Kidney epithelial cell (primary cell): Measurements from ENCODE around the gene WDR93. TPM values are rescaled to one million over a fixed set of nuclear protein-coding genes. Genes with fewer than 3 reads are reported as not detected.

Experiments
- DNase-seq: peaks from one replicate; pipeline ENCODE4 v3.0.0-alpha.2; 2010; ENCODE audit warnings: low read depth
- H3K27me3 ChIP-seq: 2 replicates; pipeline ENCODE4 v1.6.0; 2011; ENCODE audit warnings: low read length; ENCODE audit not compliant: control insufficient read depth, insufficient read depth
- H3K36me3 ChIP-seq: 2 replicates; pipeline ENCODE4 v1.5.1; 2011; ENCODE audit warnings: low read length; ENCODE audit not compliant: control insufficient read depth, insufficient read depth
- H3K4me3 ChIP-seq: 2 replicates; pipeline ENCODE4 v1.5.1; 2011; ENCODE audit warnings: low read depth, mild to moderate bottlenecking, control low read depth, low read length
- CTCF ChIP-seq: IDR thresholded peaks from 2 replicates; pipeline ENCODE4 v1.5.1; 2011; ENCODE audit warnings: mild to moderate bottlenecking, moderate library complexity, low read length, control low read depth, inconsistent platforms; ENCODE audit not compliant: insufficient read depth, poor library complexity, severe bottlenecking
- total RNA-seq: library from RNA; depleted of rRNA; stranded (reverse); fragments of >200 nt; gene quantifications from 2 replicates; pipeline ENCODE4 v1.2.3, GENCODE V29; 2015

Gene WDR93
- 0.25 and 0.41 TPM in 2 replicates for total RNA-seq

- DNase-seq: peak; percentile 29
- Histone ChIP-seq H3K36me3 (no peaks in the 10 kb centered on the region), H3K27me3 (no peaks in the 10 kb centered on the region), H3K4me3 (peak within 1 kb of the TSS; percentile 58)
- no peak for TF ChIP-seq CTCF
Measured at GRCh38 chr15:89690276-89691218, at the start of gene WDR93, which contains the start of gene PEX11A. Gene WDR93 (plus strand): TSS chr15:89690811. CDS start chr15:89701747, 10,936 bp downstream. Gene PEX11A (minus strand): TSS chr15:89690754. CDS start chr15:89690632, 122 bp downstream.

GRCh38 chr15:89641053-89641452 is 49.6 kb upstream of the WDR93 start:
- no peak for TF ChIP-seq CTCF
- Histone ChIP-seq H3K36me3 (no peaks in the 10 kb centered on the region), H3K27me3 (no peaks in the 10 kb centered on the region), H3K4me3 (no peak overlapping the region)
- no peak for DNase-seq

DNA sequence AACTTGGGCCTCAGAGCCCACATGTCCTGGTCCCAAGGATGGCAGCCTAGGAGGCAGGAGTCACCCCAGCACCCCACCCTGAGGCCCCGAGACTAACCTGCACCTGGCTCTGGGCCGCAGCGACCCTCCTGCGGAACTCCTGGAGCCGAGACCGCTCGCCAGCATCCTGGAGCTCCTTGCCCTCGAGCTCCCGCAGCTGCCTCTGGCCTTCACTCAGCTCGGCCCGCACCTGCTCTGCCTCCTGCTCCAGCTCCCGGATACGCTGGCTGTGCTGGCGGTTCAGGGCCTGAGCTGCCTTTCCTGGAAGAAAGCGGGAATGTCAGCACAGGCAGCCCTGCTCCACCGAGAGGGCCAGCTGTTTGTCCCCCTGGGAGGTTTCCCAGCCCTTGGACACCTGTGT is 48.5 kb upstream of the WDR93 start:
- Histone ChIP-seq H3K27me3 (no peaks in the 10 kb centered on the region), H3K36me3 (no peaks in the 10 kb centered on the region), H3K4me3 (no peak overlapping the region)
- DNase-seq: no peak
- no peak for TF ChIP-seq CTCF

GRCh38 chr15:89645680-89646079 is 44.9 kb upstream of the WDR93 start:
- no peak for DNase-seq
- Histone ChIP-seq H3K27me3 (no peaks in the 10 kb centered on the region), H3K4me3 (no peak overlapping the region), H3K36me3 (no peaks in the 10 kb centered on the region)
- no peak for TF ChIP-seq CTCF

GRCh38 chr15:89646416-89647141 is 44.0 kb upstream of the WDR93 start:
- H3K4me3 ChIP-seq: no peak overlapping the region
- no peak for TF ChIP-seq CTCF
- no peak for DNase-seq
- no peaks in the 10 kb centered on the region for H3K36me3 ChIP-seq
- H3K27me3 ChIP-seq: no peaks in the 10 kb centered on the region
